GM19238 (cell line): ENCODE measurements around the gene GALNT18.

Experiments used
- DNase-seq: peaks from one replicate; pipeline ENCODE4 v3.0.0; 2011; ENCODE audit warnings: low spot score; ENCODE audit not compliant: insufficient read length

The GALNT18 gene

DNA sequence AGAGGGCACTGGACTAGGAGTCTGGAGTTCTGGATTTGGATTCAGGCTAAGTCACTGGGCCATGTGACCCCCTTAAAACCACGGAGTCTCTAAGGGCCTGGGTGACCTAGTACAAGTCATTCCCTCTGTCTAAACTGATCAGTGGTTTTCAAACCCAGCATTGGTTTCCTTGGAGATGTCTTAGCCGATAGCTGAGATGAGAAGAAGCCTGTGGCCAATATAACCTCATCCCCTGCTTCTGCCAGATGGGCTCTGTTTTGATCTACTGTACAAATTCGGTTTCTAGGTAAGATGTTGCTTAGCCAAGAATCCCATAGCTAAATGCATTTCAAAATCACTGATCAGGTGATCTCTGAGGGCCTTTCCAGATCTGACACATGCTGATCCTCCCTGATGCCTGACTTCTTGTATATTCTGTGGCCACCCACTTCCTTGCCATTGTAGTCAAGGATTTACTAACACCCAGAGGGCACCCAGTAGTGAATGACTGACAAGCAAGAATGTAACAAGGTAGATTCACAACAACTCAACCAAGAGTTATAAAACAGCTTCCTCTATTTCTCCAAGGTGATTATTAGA, 53.1 kb downstream of the GALNT18 start:
- DNase-seq, result no peak

DNA sequence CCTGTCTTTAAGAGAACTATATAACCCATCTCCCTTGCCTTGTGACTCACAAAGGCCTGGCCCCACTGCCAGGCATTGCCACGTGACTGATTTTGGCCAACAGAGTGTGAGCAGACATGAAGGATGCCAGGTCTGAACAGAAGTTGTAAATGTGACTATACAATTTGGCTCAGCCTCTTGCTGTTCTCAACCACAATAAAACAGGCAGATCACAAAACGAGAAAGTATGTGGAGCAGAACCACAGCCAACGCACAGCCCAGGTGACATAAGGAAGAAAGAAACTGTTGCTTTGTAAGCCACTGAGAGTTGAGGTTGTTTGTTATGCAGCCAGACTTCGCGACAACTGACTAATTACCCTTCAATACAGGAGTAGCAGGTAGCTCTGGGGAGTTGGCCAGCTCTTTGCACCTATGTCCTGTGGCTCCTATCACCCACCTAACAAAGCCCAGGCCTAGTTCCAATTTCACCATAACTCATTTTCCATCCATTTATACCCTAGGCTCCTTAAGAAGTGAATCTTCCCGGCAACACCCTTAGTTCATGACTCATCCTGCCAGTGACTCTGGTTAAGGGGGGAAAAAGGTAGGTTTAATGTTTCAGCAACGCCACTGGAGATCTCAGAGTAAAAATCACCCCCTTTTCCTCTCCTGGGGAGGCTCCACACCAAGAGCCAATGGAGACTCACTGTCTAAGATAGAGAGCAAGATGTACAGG, 53.7 kb downstream of the GALNT18 start:
- DNase-seq, result no peak

DNA sequence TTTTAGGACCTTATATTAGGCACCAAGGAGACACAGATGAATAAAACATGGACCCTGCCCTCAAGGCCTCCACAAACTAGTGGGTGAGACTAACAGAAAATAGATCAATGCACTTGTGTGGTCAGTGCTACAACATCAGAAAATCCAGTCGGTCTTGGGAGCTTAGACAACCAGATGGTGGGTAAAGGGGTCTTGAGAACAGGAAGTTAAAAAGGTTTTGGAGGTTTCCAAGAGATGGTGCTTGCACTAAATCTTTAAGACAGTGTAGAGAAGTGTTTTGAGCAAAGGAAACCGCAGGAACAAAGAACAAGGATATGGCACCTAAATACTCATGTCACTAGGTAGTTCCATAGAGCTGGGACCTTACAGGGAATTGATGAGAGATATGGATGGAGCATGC, 56.2 kb downstream of the GALNT18 start:
- no peak for DNase-seq

DNA sequence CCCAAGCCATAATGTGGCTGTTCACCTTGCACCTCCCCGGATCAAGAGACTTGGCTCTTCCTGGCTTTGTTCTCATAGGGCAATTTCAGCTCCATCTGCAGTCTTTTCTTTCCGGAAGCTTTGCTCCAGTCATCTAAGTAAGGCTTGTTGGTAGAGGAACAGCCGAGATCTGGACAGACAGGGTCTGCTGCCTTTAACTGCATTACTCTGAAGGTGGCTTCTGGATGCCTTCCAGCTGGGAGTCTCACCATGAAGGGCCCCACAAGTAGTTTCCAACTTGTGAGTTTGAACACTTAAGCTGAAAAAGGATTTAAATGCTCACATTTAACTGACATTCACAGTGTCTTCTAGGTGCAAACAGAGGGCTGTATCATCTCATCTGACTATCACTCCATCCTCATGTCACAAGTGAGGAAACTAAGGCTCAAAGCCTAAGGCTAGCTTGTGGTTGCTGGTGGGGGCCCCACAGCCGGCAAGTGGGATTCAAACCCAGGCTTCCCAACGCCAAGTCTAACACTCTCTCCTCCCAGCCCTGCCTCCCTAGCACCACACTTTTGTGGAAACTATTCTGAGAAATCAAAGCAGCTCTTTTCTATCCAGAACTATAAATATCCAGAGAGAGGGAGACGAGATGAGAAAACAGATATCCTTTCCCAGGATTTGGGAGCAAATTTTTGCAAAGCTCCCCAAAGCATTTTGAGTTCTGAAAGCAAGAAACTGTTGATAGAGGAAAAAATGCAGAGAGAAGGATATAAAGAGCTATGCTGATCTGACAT, 58.4 kb downstream of the GALNT18 start:
- no peak for DNase-seq

DNA sequence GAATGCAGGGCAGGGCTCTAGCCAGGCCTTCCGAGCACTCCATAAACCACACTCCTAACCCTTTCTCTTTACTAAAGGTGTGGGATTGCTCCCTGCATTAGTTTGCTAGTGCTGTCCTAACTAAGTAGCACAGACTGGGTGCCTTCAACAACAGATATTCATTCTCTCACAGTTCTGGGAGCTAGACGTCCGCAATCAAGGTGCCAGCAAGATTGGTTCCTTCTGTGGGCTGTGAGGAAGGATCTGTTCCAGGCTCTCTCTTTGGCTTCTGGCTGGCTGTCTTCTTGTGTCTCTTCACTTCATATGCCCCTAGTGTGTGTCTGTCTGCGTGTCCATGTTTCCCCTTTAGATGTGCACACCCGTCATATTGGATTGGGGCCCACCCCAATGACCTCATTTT, 59.8 kb downstream of the GALNT18 start:
- no peak for DNase-seq

DNA sequence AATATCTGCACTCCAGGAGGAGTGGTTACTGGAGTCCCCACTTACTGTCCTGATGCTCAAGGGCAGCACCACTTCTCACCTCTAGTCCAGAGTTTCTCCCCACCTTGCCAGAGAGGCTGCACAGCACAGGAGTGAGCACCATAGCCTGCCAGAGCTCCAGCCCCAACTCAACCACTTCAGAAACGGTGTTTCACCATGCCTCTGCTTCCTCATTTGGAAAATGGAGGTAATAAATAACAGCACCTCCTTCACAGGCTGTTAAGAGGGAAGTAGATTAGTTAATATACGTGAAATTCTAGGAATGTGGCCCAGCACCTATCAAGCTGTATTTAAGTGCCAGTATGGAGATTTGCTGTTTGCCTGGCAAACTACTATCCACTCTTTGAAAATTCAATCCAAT, 63.0 kb downstream of the GALNT18 start:
- DNase-seq, result no peak

- DNase-seq, result no peak
Measured at GRCh38 chr11:11558396-11558795, 63.4 kb downstream of the GALNT18 start.

- DNase-seq, result no peak
Measured at GRCh38 chr11:11555208-11555607, 66.6 kb downstream of the GALNT18 start.

- no peak for DNase-seq
Measured at GRCh38 chr11:11553573-11553972, 68.2 kb downstream of the GALNT18 start.

- DNase-seq, result no peak
Measured at GRCh38 chr11:11552529-11553087, 69.2 kb downstream of the GALNT18 start.

GRCh38 chr11:11550534-11550933, 71.3 kb downstream of the GALNT18 start:
- DNase-seq, result no peak

- no peak for DNase-seq
Measured at GRCh38 chr11:11545285-11546275, 76.2 kb downstream of the GALNT18 start.

DNA sequence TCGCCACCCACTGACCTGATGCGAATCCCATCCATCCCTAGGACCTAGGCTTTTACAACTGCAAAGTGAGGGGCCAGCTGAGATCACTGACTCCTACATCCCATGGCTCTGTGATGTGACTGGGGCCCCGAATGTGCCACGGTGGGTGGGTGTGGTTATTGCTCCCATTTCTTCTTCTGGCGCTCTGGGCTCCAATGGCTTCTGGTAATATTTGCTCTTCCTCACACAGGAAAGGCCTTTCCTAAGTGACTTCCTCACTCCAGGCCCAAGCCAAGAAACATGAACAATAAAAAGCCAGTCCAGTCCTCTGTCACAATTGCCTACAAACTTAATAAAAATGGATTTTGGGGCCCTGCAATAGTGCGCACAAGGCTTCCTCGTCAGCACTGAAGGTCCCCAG, 78.1 kb downstream of the GALNT18 start:
- no peak for DNase-seq

- no peak for DNase-seq
Measured at GRCh38 chr11:11540157-11540556, 81.6 kb downstream of the GALNT18 start.

- no peak for DNase-seq
Measured at GRCh38 chr11:11538277-11538960, 83.4 kb downstream of the GALNT18 start.

DNA sequence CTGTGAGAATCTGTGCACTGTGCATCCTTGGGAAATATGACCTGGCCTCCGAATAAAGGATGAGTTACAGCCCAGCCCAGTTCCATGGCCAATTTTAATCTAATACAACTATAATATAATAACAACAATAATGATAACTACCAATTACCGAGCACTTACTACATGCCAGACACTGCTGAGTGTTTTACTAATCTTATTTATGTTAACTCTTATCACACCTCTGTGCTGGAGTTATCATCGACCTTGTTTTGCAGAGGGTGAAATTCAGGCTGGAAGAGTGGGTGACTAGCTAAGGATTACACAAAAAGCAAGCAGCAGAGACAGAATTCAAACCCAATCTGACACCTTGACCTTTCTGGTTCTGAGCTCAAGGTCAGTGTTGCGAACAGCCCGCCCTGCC, 83.9 kb downstream of the GALNT18 start:
- DNase-seq, result no peak

DNA sequence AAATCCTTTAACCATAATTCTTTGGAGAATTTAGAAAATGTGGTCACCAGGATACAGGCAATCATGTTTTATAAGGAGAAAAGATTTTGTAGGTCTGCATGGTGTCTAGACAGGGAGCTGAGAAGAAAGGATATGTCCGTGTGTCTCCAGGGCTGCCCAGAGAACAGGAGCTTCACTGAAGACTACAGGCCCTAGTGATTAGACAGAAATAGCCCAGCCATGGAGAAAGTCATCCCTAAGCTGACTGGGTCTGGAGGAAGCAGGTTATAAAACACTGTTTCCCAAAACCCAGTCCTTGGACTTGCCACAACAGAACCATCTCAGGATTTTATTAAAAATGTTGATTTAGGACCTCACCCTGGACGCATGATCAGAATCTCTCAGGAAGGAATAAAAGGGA, 84.4 kb downstream of the GALNT18 start:
- no peak for DNase-seq

- DNase-seq, result no peak
Measured at GRCh38 chr11:11536650-11537049, 85.2 kb downstream of the GALNT18 start.

GRCh38 chr11:11535611-11536010, 86.2 kb downstream of the GALNT18 start:
- DNase-seq, result no peak

DNA sequence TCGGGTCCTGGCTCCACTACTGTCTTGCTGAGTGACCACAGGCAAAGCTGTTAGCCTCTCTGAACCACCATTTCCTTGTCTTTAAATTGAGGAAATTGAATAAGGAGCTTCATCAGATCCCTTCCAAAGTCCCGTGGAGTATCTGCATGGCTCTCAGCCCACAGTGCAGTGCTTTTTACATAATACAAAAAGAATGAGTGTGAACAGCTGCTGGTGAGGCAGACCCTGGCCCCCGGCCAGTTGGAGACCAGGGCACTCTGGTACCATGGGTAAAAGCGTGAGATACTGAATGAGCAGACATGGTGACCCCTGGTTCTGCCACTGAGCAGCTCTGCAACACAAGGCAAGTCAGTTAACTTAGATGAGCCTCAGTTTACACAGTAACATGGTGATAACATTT, 86.8 kb downstream of the GALNT18 start:
- no peak for DNase-seq

- no peak for DNase-seq
Measured at GRCh38 chr11:11533751-11534150, 88.1 kb downstream of the GALNT18 start.
